Testis (tissue), 3 donors: ENCODE data around the gene TFCP2L1. TPM values are rescaled to one million over a fixed set of nuclear protein-coding genes. Genes with fewer than 3 reads are reported as not detected.

Source experiments
- DNase-seq: peaks from one replicate; pipeline ENCODE4 v3.0.0-alpha.2; 2019
- H3K27ac ChIP-seq, 2 donors: fragments of 200-600 bp; sonication (generic); one replicate each; pipeline ENCODE4 v1.5.1; 2019
- H3K27me3 ChIP-seq: fragments of 200-600 bp; sonication (generic); one replicate; pipeline ENCODE4 v1.5.1; 2019
- H3K36me3 ChIP-seq: fragments of 200-600 bp; sonication (generic); one replicate; pipeline ENCODE4 v1.5.1; 2017; ENCODE audit warnings: low read depth; ENCODE audit errors: missing control alignments
- H3K4me1 ChIP-seq: fragments of 200-600 bp; sonication (generic); one replicate; pipeline ENCODE4 v1.5.1; 2019
- H3K4me3 ChIP-seq, 2 donors: fragments of 200-600 bp; sonication (generic); one replicate each; pipeline ENCODE4 v1.5.1; 2017 to 2019
- H3K9me3 ChIP-seq: fragments of 200-600 bp; sonication (generic); one replicate; pipeline ENCODE4 v1.5.1; 2017
- CTCF ChIP-seq, 3 experiments: fragments of 450-650 bp in 2 of 3; fragments of 200-600 bp in 1 of 3; sonication (generic) in 1 of 3; IDR thresholded peaks; one replicate each; pipeline ENCODE4 v1.5.1; 2016 to 2019; ENCODE audit warnings: antibody characterized with exemption in 3 of 3, mild to moderate bottlenecking in 2 of 3, moderate library complexity in 1 of 3
- POLR2A ChIP-seq: fragments of 450-650 bp; IDR thresholded peaks from one replicate; pipeline ENCODE4 v1.6.1; 2017; ENCODE audit warnings: antibody characterized with exemption, mild to moderate bottlenecking, moderate library complexity
- WGBS, 2 donors: methylation state at CpG; one replicate each; pipeline ENCODE4 v1.1.5; 2018; 5-methylcytosine and 5-hydroxymethylcytosine counted together
- intact Hi-C: fragments of 100-400 bp; cut with DNase I; formaldehyde crosslinking; loops from one replicate; pipeline ENCODE4 v1.15.1; 2023; ENCODE audit warnings: low total_unique reads
- polyA plus RNA-seq: library from polyadenylated mRNA; stranded (reverse); fragments of 350-450 nt; fragmentation: Illumina TruSeq; extraction: RNeasy Lipid Tissue Mini Kit (QIAGEN cat#74804); gene quantifications from one replicate; pipeline ENCODE4 v1.2.3, GENCODE V29; 2014; ENCODE audit warnings: low read depth, low replicate concordance; ENCODE audit not compliant: insufficient read depth
- total RNA-seq, 2 donors: library from RNA; depleted of rRNA; stranded (reverse); fragments of >200 nt; gene quantifications; one replicate each; pipeline ENCODE4 v1.2.3, GENCODE V29; 2016

The TFCP2L1 gene
- total and polyA plus RNA-seq, 3 donors from 2014 or later = 2.5 to 5.1 (median 3.1) TPM

GRCh38 chr2:121297217-121297830 lies 12.3 kb upstream of the TFCP2L1 start:
- no peak overlapping the region for H3K27ac ChIP-seq
- H3K9me3 ChIP-seq = no peaks in the 10 kb centered on the region
- no peaks in the 10 kb centered on the region for H3K4me1 ChIP-seq
- H3K4me3 ChIP-seq = no peak overlapping the region
- TF ChIP-seq CTCF (IDR thresholded peaks at IDR 0.05) (peak in 2 of 3 experiments; percentile 38 to 44), POLR2A (no peak)
- peak; percentile 48 for DNase-seq
- H3K27me3 ChIP-seq = no peaks in the 10 kb centered on the region
- no peaks in the 10 kb centered on the region for H3K36me3 ChIP-seq
- intact Hi-C loops = no loop called here
- 55 to 56% methylated on average over 9 of the region's 9 CpGs for WGBS, 2 donors

- Histone ChIP-seq H3K9me3 (no peaks in the 10 kb centered on the region), H3K27ac (no peak overlapping the region), H3K36me3 (no peaks in the 10 kb centered on the region), H3K4me3 (no peak overlapping the region), H3K27me3 (no peaks in the 10 kb centered on the region), H3K4me1 (no peaks in the 10 kb centered on the region)
- TF ChIP-seq CTCF (IDR thresholded peaks at IDR 0.05) (no peak), POLR2A (no peak)
- no peak for DNase-seq
- intact Hi-C loops = no loop called here
- WGBS, 2 donors = 90 to 95% methylated on average over 4 to 7 of the region's 7 CpGs
Observed at GRCh38 chr2:121295911-121296650, 11.1 kb upstream of the TFCP2L1 start.

- WGBS, 2 donors = 89% methylated on average over 8 to 9 of the region's 9 CpGs
- Histone ChIP-seq H3K27me3 (no peaks in the 10 kb centered on the region), H3K27ac (no peak overlapping the region), H3K4me1 (no peaks in the 10 kb centered on the region), H3K4me3 (no peak overlapping the region), H3K9me3 (no peaks in the 10 kb centered on the region), H3K36me3 (no peaks in the 10 kb centered on the region)
- no peak for DNase-seq
- intact Hi-C loops = no loop called here
- no peak for TF ChIP-seq CTCF (IDR thresholded peaks at IDR 0.05)
Observed at GRCh38 chr2:121294881-121295840, 10.2 kb upstream of the TFCP2L1 start.

GRCh38 chr2:121293450-121294325 lies 8.7 kb upstream of the TFCP2L1 start:
- no peak overlapping the region for H3K27ac ChIP-seq
- intact Hi-C loops = no loop called here
- 76 to 82% methylated on average over 14 of the region's 14 CpGs for WGBS, 2 donors
- H3K27me3 ChIP-seq = no peaks in the 10 kb centered on the region
- peak; percentile 7 for DNase-seq
- no peak overlapping the region for H3K4me3 ChIP-seq
- H3K9me3 ChIP-seq = no peaks in the 10 kb centered on the region
- H3K4me1 ChIP-seq = no peaks in the 10 kb centered on the region
- H3K36me3 ChIP-seq = no peaks in the 10 kb centered on the region
- TF ChIP-seq POLR2A = no peak
- TF ChIP-seq CTCF (IDR thresholded peaks at IDR 0.05) = no peak
